ENCODE results near the gene TRAPPC4.

The TRAPPC4 gene

GRCh38 chr11:119061256-119061655 is 42.7 kb downstream of the TRAPPC4 start:
- in situ Hi-C loops (cut with HindIII; ENCODE audit: low sequenced_read_pairs): no loop called here

- in situ Hi-C loops (cut with HindIII; ENCODE audit: low sequenced_read_pairs): no loop called here
Observed at GRCh38 chr11:119062779-119063178, 44.2 kb downstream of the TRAPPC4 start.

- in situ Hi-C loops (cut with HindIII; ENCODE audit: low sequenced_read_pairs): no loop called here
Observed at GRCh38 chr11:119065369-119065768, 46.8 kb downstream of the TRAPPC4 start.

GRCh38 chr11:119067371-119068222 is 49.0 kb downstream of the TRAPPC4 start, which contains the start of gene VPS11:
Gene VPS11, plus strand, starts transcription at chr11:119067818. Its CDS starts 6 bp downstream, at chr11:119067824.
- in situ Hi-C loops (cut with HindIII; ENCODE audit: low sequenced_read_pairs): no loop called here
